GM19438 (cell line): ENCODE results near the gene TNFRSF18.

Experiments
- ATAC-seq: cut with Tn5 transposase; IDR thresholded peaks from one replicate; pipeline ENCODE4 v1.9.1; 2021; ENCODE audit warnings: low read depth; ENCODE audit not compliant: unreplicated experiment

The TNFRSF18 gene

DNA sequence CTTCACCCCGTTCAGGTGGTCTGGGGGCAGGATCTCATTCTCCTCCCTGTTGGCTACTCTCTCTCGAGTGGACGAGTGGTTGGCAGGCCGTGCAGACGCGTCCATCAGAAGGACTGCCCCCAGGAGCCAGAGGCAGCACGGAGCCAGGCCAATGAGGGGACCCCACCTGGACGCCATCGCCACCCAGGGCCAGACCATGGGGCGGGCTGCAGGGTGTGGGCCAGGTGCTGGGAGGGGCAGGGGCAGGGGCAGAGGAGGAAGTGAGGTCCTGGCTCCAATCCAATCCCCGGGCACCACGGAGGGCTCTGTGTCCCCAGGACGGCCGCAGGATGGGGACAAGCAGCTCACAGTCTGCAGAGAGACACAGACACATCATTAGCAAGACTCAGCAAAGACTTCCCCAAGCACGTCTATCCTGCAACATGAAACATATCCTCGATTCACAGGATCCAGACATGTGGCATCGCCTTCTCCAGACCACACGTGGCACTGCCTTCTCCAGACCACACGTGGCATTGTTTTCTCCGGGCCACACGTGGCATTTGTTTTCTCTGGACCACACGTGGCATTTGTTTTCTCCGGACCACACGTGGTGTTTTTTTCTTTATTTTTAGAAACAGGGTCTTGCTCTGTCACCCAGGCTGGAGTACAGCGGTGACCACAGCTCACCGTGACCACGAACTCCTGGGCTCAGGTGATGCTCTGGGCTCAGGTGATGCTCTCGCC, 22.4 kb upstream of the TNFRSF18 start:
- no peak for ATAC-seq

DNA sequence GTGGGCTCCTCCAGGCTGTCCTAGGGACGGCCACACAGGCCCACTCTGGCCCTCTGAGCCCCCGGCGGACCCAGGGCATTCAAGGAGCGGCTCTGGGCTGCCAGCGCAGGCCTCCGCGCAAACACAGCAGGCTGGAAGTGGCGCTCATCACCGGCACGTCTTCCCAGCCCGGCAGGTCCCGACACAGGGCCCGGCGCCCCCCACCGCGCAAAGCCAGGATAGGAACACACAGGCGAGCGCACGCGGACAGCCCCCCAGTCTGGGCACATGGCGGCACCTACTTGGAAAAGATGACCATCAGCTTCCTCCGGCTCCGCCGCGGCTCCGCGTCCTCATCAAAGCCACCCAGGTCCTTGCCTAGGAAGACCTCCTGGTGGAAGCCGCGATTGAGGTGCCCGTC, 21.8 kb upstream of the TNFRSF18 start:
- ATAC-seq: no peak

DNA sequence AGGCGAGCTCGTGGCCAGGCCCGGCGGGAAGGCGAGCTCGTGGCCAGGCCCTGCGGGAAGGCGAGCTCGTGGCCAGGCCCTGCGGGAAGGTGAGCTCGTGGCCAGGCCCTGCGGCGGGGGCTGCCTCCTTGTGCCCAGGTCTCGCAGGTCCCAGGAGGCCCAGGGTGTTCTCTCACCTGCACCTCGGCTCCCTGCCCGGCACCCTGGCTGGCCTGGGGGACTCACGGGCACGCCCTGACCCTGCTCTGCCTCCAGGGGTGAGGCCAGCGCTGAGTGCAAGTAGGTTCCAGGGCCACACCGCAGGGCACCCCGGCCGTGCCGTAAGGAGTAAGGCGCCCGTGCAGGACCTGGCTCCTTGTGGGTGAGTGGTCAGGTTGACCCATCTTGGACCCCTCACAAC, 21.0 kb upstream of the TNFRSF18 start:
- ATAC-seq: no peak

DNA sequence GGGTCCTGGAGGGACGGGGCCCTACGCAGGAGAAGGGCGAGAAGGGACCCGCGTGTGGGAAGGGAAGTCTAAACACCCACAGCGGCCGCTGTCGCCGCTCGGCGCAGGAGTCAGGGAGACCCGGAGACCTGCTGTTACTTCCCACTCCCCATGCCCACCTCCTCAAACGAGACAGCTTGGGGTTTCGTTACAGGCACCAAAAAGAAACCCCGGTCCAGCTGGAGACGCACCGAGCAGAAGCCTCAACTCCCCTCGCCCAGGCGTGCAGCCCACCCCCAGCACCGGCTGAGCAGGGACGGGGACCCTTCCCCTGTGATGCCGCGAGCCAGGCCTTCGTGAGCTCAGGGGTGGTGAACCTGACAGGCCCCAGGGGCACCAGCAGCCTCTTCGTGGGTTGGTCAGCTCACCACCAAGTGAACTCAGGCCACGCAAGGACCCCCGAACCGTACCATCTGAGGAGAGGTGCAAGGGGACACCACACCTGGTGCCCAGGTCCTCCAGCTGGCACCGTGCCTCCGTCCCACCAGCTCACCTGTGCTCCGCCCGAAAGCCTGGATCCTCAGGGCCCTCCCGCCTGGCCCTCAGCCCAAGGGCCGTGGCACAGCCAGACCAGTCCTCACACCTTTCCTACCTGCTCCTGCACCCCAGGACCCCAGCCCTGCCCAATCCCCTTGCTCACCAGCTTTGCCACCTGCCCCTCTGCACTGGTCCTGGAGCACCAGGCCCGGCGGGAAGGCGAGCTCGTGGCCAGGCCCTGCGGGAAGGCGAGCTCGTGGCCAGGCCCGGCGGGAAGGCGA, 20.4 kb upstream of the TNFRSF18 start:
- ATAC-seq: no peak

- ATAC-seq: no peak
Measured at GRCh38 chr1:1225913-1226312, 19.5 kb upstream of the TNFRSF18 start.

- no peak for ATAC-seq
Measured at GRCh38 chr1:1225238-1225845, 18.9 kb upstream of the TNFRSF18 start.

GRCh38 chr1:1223891-1224290, 17.5 kb upstream of the TNFRSF18 start:
- no peak for ATAC-seq

- ATAC-seq: no peak
Measured at GRCh38 chr1:1223321-1223720, 16.9 kb upstream of the TNFRSF18 start.

DNA sequence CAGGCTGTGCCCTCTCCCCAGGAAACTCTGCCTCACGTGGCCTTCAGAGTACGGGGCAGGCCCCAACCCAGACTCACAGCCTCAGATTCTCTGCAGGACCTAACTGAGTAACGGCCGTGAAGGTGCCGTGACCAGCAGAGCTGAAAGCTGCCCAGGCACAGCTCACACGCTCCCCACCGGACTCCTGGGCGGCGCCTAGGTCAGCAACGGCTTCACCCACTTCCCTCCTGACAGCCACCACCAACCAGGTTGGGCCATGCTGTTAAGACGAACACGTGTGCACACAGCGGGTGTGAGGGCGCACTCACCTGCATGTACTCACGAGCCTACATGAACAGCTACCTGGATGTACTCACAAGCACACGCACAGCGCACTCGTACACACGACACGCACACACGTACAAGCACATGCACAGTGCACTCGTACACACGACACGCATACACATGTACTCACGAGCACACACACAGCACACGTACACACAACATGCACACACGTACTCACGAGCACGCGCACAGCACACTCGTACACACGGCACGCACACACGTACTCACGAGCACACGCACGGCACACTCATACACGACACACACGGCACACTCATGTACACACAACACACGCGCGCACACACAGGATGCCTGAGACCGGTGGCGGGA, 16.3 kb upstream of the TNFRSF18 start:
- ATAC-seq: no peak

DNA sequence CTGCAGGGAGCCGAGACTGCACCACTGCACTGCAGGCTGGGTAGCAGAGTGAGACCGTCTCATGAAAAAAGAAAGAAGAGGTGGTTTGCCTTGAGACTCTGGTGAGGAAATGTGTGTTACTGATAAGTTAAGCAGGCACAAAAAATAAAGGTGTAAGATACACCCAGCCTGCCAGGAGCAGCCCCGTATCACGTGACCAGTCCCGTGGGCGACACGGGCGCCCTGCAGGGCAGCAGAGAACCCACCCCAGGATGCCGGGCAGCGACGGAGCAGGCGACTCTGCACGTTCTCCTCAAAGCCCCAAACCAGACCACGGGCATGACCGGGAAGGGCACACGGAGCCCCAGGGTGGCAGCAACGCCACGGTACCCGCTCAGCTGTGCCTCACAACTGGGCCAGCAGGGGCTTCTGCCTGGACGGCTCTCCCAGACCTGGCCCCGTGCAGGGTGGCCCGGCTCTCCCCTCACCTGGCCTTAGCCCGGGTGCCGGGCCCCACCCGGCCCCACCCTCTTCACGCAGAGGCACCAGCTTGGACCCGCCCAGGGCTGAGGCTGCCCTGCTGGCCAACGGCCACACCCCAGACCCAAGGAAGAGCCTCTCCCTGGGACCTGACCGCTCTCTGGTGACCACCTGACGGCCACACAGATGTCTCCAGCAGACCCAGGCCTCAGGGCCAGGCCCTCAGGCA, 15.6 kb upstream of the TNFRSF18 start:
- ATAC-seq: no peak

- ATAC-seq: no peak
Measured at GRCh38 chr1:1220197-1220596, 13.8 kb upstream of the TNFRSF18 start.

- no peak for ATAC-seq
Measured at GRCh38 chr1:1219341-1219740, 12.9 kb upstream of the TNFRSF18 start.

DNA sequence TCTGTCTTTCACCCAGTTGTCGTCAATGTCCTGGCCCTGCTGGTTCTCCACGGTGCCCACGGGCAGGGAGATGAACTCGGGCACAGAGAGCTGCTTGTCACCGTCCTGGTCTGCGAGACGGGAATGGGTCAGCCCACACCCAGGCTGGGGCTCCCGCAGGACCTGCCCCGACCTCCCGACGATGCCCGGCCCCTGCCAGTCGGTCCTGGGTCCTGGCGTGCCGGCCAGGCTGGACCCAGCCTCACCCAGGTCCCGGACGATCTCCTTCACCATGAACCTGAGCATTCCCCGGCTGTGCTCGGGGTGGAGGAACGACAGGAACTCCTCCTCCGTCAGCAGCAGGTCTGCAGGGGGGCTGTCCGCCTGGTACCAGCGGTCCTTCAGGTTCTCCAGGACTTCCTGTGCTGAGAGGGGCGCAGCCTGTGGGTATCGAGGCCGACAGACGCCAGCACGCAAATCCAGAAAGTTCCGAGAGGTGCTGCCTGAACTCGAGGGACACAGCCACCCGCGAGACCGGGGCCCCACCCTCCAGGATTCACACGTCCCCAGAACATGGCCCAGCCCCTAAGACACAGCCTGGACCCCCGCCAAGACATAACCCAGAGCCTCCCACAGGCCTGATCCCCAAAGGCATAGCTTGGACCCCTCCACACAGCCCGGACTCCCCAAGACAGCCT, 12.3 kb upstream of the TNFRSF18 start:
- no peak for ATAC-seq

DNA sequence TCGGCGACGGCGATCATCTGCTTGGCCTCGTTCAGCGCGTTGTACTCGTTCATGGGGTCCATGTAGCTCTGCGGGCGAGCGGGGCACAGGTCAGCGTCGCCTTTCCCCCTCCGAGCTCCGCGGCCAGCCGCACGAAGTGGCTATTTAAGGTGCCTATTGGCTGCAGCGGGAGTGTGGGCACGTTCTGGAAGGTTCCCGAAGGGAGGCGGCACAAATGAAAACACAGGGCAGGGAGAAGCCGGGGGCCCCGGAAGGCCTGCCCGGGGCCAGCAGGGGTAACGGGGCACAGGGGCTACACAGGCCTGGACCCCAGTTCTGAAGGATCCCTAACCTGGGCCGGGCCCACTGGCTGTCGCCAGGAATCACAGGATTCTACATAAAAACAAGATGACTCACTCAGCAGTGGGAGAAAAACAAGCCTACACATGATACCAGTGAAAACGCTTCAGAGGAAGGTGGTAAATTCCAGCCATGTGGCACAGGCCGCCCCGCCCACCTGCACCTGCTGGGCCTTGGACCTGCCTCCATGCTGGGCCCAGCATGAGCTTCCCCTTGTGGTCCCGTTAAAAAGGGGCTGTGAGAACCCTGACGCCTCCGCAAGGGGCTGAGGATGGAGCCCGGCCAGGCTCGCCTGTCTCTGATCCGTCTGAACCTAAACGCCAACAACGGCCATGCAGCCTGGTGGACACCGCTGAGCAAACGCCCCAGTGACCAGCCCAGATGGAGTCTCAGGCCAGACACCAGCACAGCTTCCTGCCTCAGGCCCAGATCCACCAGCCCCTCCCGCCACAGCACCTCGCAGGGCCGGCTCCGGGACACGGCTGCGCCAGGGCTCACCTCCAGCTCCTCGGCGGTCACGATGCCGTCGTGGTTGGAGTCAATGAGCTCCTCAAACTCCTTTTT, 11.5 kb upstream of the TNFRSF18 start:
- ATAC-seq: no peak

DNA sequence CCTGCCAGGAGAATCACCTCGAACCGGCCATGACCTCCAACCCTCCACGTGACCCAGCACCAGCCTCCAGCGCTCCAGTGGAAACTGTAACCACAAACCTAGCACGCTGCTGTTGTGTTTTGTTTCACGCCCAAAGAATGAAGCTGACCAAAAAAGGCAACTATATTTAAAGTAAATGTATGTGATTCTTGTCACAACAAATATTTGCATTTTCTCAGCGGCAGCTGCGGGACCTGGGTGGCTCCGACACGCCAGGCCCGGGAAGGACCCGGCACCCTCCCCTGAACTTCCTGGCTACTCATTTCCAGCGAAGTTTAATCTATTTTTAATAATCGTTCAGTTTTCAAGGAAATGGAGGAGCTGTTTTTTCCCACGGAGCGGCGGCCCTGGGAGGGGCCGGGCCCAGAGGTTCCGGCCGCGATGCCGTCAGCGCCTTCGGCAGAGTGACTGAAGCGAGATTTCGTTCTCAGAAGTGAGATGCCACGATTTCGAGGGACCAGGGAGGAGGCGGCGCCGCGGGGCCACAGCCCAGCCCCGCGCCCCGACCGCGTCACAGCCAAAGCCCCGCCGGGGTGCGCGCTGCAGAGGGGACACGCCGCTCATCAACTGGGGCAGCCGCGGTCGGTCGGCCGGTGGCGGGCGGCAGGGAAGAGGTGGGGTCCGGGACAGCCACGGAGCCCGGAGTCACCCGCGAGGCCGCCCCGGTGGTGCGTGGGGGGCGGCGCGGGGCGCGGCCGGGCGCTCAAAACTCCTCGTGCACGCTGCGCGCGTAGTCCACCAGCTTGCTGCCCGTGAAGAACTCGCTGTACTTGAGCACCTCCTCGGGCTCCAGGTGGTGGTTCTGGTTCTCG, 10.6 kb upstream of the TNFRSF18 start:
- ATAC-seq: no peak

DNA sequence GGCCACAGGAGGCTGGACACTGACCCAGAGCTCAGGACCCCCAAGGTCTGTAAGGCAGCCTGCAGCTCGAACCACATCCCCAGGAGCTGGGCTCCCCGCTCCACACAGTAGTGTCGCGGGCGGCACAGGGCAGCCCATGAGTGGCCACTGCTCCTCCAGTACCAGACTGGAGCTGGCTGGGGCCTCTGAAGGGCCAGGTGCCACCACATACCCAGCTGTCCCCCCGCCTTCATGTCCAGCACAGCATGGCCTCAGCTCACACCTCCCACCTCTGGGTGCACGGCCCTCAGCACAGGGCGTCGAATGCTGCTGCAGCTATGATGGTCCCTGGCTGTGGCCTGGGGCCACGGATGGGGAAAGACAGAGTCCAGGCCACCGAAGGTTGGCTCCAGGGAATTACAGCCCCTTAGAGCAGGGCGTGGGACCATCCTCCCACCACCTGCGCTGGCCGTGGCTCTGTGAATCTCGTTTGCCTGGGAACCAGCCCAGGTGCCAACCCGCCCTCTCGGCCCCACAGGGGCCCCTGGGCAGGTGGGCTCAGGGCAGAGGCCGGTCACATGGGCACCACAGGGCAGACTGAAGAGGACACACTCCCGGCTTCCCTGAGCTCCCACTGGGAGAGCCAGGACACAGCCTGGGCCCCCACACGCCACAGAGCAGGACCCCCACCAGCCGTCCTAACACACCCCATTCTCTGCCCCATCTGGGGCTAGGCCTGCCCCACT, 9.7 kb upstream of the TNFRSF18 start:
- ATAC-seq: no peak

DNA sequence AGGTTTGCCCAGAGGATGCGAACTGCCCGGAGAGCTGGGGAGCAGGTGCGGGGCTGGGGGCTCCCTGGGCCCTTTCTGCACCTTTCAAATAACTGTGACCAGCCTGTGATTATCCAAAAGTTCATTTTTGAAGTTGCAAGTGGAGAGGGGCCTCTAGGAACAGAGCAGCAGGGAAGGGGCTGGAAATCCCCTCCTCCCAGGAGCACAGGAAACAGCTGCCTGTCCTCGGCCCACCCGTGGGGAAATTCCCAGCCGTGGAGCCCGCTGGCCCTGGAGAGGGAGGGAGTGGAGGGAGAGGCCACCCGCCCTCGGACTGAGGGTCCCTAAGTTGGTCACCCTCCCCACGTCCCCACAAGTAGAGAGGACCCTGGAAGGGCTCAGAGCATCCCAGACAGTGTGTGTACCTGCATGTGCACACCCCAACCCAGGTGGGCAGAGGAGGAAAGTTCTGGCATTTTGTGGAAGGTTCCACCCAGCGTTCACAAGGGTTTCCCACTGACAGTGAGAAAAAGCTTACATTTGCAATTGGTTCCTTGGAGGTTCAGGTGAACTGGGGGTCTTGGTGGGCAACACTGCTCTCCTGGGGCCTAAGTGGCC, 8.8 kb upstream of the TNFRSF18 start:
- no peak for ATAC-seq
